HG02798 (cell line): ENCODE results near the gene FAM186B.
A peak's percentile ranks its signal among the peaks of the same experiment; 100 is the strongest.

ENCODE experiments used
- ATAC-seq: cut with Tn5 transposase; IDR thresholded peaks from one replicate; pipeline ENCODE4 v1.9.1; 2021; ENCODE audit warnings: mild to moderate bottlenecking; ENCODE audit not compliant: unreplicated experiment, poor library complexity

Gene FAM186B

DNA sequence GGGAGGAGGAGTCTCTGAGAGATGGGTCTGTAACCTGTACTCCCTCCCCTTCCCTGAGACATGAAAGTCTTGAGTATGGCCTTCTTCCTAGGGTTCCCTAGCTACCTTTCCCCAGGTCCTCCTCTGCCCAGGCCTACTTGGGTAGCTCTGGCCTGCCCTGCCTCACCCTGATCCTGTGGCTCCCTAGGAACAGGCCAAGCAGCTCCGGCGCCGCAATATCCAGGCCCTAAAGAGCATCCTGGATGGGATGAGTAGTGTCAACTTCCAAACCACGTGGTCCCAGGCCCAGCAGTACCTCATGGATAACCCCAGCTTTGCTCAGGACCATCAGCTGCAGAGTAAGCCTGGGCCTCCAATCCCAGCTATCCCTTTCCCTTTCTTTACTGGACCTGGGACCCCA, 30.2 kb upstream of the FAM186B start:
- no peak for ATAC-seq

- ATAC-seq = no peak
Measured at GRCh38 chr12:49635036-49635435, 29.6 kb upstream of the FAM186B start.

- no peak for ATAC-seq
Measured at GRCh38 chr12:49633703-49634345, 28.4 kb upstream of the FAM186B start.

GRCh38 chr12:49632986-49633702, 27.7 kb upstream of the FAM186B start:
- ATAC-seq = no peak

- ATAC-seq = no peak
Measured at GRCh38 chr12:49632401-49632800, 27.0 kb upstream of the FAM186B start.

DNA sequence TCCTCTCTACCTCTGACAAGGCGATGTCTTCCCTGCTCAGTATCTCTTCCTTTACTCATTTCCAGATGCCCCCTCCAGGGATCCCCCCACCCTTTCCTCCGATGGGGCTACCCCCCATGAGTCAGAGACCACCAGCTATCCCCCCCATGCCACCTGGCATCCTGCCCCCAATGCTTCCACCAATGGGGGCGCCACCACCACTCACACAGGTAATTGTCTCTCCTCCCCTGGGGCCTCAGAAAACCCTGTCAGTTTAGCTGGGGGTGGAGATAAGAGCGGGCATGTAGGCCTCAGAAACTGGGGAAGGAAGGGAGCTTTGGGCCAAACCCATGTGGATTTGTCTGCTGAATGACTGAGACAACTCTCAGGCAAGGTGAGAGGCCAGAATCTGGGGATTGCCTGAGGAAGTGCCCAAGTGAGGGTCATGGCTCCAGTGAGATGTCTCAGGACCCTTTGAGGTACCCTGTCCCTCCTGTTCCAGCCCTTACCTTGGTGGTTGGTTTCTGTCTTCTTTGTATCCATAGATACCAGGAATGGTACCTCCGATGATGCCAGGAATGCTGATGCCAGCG, 26.0 kb upstream of the FAM186B start:
- no peak for ATAC-seq

GRCh38 chr12:49627752-49628360, 22.4 kb upstream of the FAM186B start:
- no peak for ATAC-seq

DNA sequence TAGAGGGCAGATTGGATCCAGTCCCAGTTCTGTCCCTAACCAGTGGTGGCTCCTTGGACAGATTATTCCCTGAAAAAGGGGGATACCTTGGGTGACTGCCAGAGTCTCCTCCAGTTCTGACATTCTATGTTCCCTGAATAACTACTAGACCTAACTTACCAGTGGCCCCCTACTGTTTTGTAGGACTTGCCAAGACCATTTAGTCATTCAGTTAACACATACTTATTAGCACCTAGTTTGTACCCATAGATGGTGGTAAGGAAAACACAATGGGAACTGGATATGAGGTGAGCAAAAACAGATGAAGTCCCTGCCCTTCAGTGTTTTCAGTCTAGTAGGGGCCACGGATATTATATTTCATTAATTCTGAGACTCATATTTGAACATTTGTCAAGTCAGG, 21.4 kb upstream of the FAM186B start:
- no peak for ATAC-seq

DNA sequence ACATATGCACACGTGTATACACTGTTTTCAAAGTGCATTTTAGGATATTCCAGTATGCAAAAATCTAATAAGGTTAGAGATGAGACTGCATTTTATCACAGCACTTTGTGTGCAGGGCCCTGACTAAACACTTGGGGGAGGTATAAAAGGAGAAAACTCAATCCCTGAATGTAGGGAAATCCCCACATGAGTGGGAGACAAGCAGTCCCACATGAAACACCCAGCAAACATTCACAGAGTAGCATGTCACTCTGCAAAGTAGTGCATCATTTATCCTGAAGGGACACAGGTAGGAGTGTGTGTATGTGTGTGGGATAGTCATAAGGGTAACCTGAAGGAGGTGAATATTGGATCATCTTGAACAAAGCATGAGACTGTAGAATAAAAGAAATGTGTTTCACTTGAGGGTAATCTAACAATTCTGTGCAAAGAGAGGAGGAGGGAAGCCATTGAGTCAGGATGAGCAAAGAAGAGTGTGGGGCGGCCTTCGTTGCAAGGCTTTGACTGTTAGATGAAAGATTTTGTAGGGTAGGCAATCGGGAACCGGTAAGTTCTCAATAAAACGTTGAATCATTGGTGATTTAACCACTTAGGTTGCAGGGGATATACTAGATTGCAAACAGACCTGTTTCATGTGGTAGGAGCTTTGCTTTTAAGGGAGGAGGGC, 20.9 kb upstream of the FAM186B start:
- no peak for ATAC-seq

- no peak for ATAC-seq
Measured at GRCh38 chr12:49624921-49625577, 19.6 kb upstream of the FAM186B start.

DNA sequence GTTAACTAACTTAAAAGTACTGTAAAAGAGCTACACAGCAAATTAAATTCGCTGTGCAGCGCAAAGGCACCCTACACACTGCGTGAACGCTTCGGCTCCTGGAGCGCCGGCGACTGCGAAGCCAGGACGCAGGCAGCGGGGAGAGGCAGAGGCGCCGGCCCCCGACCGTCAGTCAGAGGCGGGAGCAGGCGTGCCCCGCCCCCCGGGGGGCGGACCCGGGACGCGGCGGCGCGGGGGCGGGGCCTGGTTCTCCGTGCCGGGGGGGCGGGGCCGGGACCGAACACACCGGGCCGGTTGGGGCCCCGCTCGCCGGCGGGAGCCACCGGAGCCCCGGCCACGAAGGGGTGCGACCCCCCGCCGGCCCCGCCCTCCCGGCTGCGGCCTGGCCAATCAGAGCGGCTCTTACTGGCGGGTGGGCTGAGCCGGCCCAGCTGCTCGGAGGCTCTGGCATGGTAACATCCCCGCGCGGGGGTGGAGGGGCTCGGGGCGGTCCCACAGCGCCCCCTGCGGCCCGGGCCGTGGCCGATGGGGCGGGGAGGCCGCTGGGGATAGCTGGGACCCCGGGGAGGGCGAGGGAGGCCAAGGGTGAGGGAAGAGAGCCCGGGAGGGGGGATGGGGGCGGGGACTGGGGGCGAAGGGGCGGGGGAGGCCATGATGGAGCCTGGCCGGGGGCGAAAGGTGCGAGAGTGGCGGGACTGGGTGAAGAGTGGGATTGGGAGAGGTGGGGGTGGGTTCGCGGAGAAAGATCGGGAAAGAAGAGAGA, 17.9 kb upstream of the FAM186B start, which contains the start of gene PRPF40B:
Gene PRPF40B, plus strand, starts transcription at position 420 of the 763 bp plus-strand sequence. Its CDS starts 30 bp downstream, at position 450.
- ATAC-seq = peak; percentile 79

- peak; percentile 31 for ATAC-seq
Measured at GRCh38 chr12:49622501-49623141, 17.2 kb upstream of the FAM186B start.

DNA sequence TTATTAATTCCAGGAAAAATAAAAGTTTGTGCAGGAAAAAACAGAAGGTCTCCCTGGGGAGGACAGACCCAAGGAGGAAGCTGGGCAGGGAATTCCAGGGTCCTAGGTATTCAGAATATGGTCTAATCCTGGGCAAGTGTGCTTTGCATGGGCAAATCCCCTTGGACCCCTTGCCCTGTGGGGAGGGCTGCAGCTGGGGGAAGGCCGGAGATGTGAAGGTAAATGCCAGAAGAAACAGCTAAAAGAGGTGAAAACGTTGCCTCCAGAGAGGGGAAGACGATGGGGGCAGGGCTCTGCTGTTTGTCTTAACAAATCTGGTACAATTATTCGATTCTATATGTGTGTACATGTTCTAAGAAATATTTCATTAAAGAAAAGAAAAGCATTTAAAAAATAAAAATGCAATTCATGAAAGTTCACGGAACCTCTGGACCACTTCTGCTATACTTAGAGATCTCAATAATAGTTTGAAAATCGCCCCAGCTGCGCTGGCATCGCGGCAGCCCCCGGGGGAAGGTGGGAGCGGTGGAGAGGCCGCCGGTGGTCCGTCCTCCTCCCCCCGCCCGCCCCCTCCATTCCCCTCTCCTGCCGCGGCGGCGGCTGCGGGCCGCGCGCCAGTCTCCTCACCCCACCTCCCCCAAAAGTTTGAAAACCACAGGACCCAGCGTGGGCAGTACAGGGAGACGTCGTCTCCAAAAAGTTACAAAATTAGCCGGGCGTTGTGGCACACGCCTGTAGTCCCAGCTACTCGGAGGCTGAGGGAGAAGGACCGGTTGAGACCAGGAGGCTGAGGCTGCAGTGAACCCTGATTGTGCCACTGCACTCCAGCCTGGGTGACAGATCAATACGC, 16.4 kb upstream of the FAM186B start:
- ATAC-seq = no peak

GRCh38 chr12:49619286-49619685, 13.8 kb upstream of the FAM186B start:
- no peak for ATAC-seq

- ATAC-seq = no peak
Measured at GRCh38 chr12:49618576-49618975, 13.1 kb upstream of the FAM186B start.

DNA sequence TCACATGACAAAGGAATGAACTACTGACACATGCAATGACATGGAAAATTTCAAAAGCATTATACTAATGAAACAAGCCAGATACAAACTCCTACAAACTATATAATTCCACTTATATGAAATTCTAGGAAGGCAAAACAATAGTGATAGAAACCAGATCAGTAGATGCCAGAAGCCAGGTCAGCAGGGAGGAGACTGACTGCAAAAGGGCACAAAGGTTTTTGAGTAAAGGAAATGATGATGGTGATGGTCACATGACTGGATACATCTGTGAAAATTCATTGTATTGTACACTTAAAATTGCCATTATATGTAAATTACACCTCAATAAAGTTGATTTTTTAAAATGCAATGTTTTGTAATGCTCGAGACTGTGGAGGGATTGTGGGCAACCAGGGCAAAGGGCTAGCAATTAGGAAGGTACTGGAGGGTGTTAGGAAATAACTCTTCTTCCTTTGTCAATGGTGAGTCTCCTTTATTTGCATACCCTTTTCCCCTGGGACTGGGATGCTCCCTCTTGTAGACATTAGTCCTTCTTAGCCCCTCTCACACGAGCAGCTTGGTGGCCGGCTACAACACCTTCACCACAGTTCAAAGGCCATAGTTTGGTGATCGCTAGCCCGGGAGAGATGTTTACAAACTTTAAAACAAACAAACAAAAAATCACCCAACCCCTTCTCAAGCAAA, 11.2 kb upstream of the FAM186B start:
- ATAC-seq = no peak

DNA sequence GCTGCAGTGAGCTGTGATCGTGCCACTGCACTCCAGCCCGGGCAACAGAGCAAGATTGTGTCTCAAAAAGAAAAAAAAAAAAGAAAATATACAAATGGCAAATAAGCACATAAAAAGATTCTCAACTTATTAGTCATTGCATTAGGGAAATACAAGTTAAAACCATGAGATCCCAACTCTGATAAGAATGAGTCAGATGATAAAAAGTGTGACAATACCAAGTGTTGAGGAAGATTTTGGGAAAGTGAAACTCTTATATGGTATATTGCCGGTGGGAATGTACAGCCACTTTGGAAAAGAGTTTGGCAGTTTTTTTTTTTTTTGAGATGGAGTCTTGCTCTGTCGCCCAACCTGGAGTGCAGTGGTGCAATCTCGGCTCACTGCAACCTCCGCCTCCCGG, 10.3 kb upstream of the FAM186B start:
- no peak for ATAC-seq

- no peak for ATAC-seq
Measured at GRCh38 chr12:49612210-49612609, 6.8 kb upstream of the FAM186B start.
